Endothelial cell of umbilical vein (primary cell): ENCODE data around the gene TSPAN5. TPM values are rescaled to one million over a fixed set of nuclear protein-coding genes. Genes with fewer than 3 reads are reported as not detected.

Source experiments
- BruUV-seq: library from RNA; stranded (reverse); fragments of 400-500 nt; replicated peaks from 2 replicates; lab custom pipeline; 2021; lab: Mats Ljungman, UMichigan
- CTCF ChIA-PET: fragments of 300-600, 350-600 bp; sonication (Branson Sonifier 250); formaldehyde crosslinking; loops from one replicate; lab custom pipeline; 2021; ENCODE audit warnings: antibody characterized with exemption, inconsistent platforms; lab: Charles Lee
- POLR2A ChIA-PET: fragments of 300-600, 350-600 bp; sonication (Branson Sonifier 250); formaldehyde crosslinking; loops from one replicate; lab custom pipeline; 2021; ENCODE audit warnings: antibody characterized with exemption, inconsistent platforms; lab: Charles Lee
- DNase-seq: peaks from one replicate; pipeline ENCODE4 v3.0.0-alpha.2; 2011; ENCODE audit warnings: low read depth, low spot score
- FAIRE-seq: peaks from 2 replicates; lab custom pipeline; 2011; peaks lifted over from hg19 to GRCh38; lab: Jason Lieb, UNC
- H2AFZ ChIP-seq: 2 replicates; pipeline ENCODE4 v1.6.0; 2012; ENCODE audit warnings: low read depth, low read length, control low read depth, inconsistent platforms
- H3K27ac ChIP-seq: 2 replicates; pipeline ENCODE4 v1.5.1; 2011; ENCODE audit warnings: low read depth, mild to moderate bottlenecking, control low read depth, low read length, moderate library complexity; ENCODE audit not compliant: insufficient read depth
- H3K27me3 ChIP-seq, 2 experiments: 2 replicates each; pipeline versions ENCODE4 v1.6.0 to v1.6.1; 2011; ENCODE audit warnings: low read length in 2 of 2, mixed read lengths in 1 of 2; ENCODE audit not compliant: control insufficient read depth in 2 of 2, insufficient read depth in 2 of 2
- H3K36me3 ChIP-seq, 2 experiments: 2 replicates in 1 of 2; 3 replicates in 1 of 2; pipeline ENCODE4 v1.5.1; 2011; ENCODE audit warnings: low read length in 2 of 2, mild to moderate bottlenecking in 1 of 2, moderate library complexity in 1 of 2; ENCODE audit not compliant: control insufficient read depth in 2 of 2, insufficient read depth in 2 of 2; ENCODE audit errors: extremely low read depth in 1 of 2
- H3K4me1 ChIP-seq: 3 replicates; pipeline ENCODE4 v1.5.1; 2011; ENCODE audit warnings: mild to moderate bottlenecking, low read length; ENCODE audit not compliant: control insufficient read depth, insufficient read depth; ENCODE audit errors: extremely low read depth
- H3K4me2 ChIP-seq: 2 replicates; pipeline ENCODE4 v1.6.1; 2011; ENCODE audit warnings: low read length, control low read depth, mixed read lengths; ENCODE audit not compliant: insufficient read depth
- H3K4me3 ChIP-seq, 3 experiments: fragments of 200-600 bp in 1 of 3; sonication (generic), shearing (Covaris generic) in 1 of 3; replicated peaks in 1 of 3; 2 replicates each; pipeline ENCODE4 v1.5.1; 2011 to 2016; ENCODE audit warnings: control low read depth in 3 of 3, low read length in 3 of 3, mild to moderate bottlenecking in 2 of 3, inconsistent platforms in 1 of 3, low read depth in 1 of 3, moderate library complexity in 1 of 3; ENCODE audit not compliant: insufficient read depth in 1 of 3
- H3K79me2 ChIP-seq: 2 replicates; pipeline ENCODE4 v1.6.0; 2012; ENCODE audit warnings: low read length, inconsistent platforms; ENCODE audit not compliant: control insufficient read depth, insufficient read depth
- H3K9ac ChIP-seq: replicated peaks from 2 replicates; pipeline ENCODE3; 2011; ENCODE audit warnings: low read length, control low read depth; ENCODE audit not compliant: insufficient read depth; ENCODE audit errors: extremely low read depth
- H3K9me1 ChIP-seq: replicated peaks from 3 replicates; pipeline ENCODE4 v1.6.0; 2011; ENCODE audit warnings: mild to moderate bottlenecking, low read length; ENCODE audit not compliant: control insufficient read depth, insufficient read depth; ENCODE audit errors: extremely low read depth
- H3K9me3 ChIP-seq: replicated peaks from 2 replicates; pipeline ENCODE4 v1.5.1; 2012; ENCODE audit warnings: low read length, inconsistent platforms; ENCODE audit not compliant: control insufficient read depth, insufficient read depth
- H4K20me1 ChIP-seq: replicated peaks from 2 replicates; pipeline ENCODE3; 2011; ENCODE audit warnings: mild to moderate bottlenecking, low read length; ENCODE audit not compliant: control insufficient read depth, insufficient read depth; ENCODE audit errors: extremely low read depth
- EZH2 ChIP-seq: IDR thresholded peaks from 2 replicates; pipeline ENCODE4 v1.6.1; 2012; ENCODE audit warnings: borderline replicate concordance, low read depth, mild to moderate bottlenecking, moderate library complexity, low read length, inconsistent platforms; ENCODE audit not compliant: severe bottlenecking
- FOS ChIP-seq: IDR thresholded peaks from 2 replicates; pipeline ENCODE4 v1.6.1; 2011; ENCODE audit warnings: mild to moderate bottlenecking, low read length, moderate library complexity, borderline replicate concordance; ENCODE audit not compliant: insufficient read depth
- GATA2 ChIP-seq: IDR thresholded peaks from 2 replicates; pipeline ENCODE4 v1.7.0; 2011; ENCODE audit warnings: low read depth, mild to moderate bottlenecking, moderate library complexity, mixed read lengths, low read length; ENCODE audit not compliant: insufficient read length, insufficient read depth
- JUN ChIP-seq: IDR thresholded peaks from 2 replicates; pipeline ENCODE4 v1.6.1; 2011; ENCODE audit warnings: borderline replicate concordance, low read depth; ENCODE audit not compliant: insufficient read length, insufficient read depth
- MAX ChIP-seq: IDR thresholded peaks from 2 replicates; pipeline ENCODE4 v1.6.1; 2011; ENCODE audit not compliant: insufficient read depth, insufficient read length
- MYC ChIP-seq: IDR thresholded peaks from one replicate; pipeline ENCODE4 v1.6.1; 2011; ENCODE audit warnings: mild to moderate bottlenecking, low read depth, low read length
- POLR2A ChIP-seq: IDR thresholded peaks from 2 replicates; pipeline ENCODE4 v1.6.1; 2012; ENCODE audit warnings: low read depth, mild to moderate bottlenecking, control low read depth, low read length
- POLR2AphosphoS5 ChIP-seq: IDR thresholded peaks from 2 replicates; pipeline ENCODE4 v1.6.1; 2012; ENCODE audit warnings: low read depth, mild to moderate bottlenecking, control low read depth, low read length, moderate library complexity; ENCODE audit not compliant: insufficient read depth
- dilution Hi-C: fragments of 300-500 bp; cut with MboI; formaldehyde crosslinking; loops from one replicate; pipeline ENCODE4 v1.15.0; 2019; ENCODE audit warnings: low sequenced_read_pairs; ENCODE audit not compliant: extremely low pct_ligation_motif_present
- intact Hi-C: fragments of 100-400 bp; cut with micrococcal nuclease; formaldehyde crosslinking; loops from one replicate; pipeline ENCODE4 v1.10.0; 2022
- polyA plus RNA-seq, 4 experiments: library from polyadenylated mRNA; depleted of rRNA in 3 of 4; stranded (reverse) in 3 of 4; unstranded in 1 of 4; fragments of >200 nt; gene quantifications; 2 replicates each; pipeline versions ENCODE4 v1.2.1 to v1.2.3, GENCODE V29; 2011 to 2012; ENCODE audit warnings: missing spikeins in 1 of 4
- total RNA-seq: library from RNA; stranded (reverse); gene quantifications from 2 replicates; pipeline ENCODE4 v1.2.3, GENCODE V29; 2021
- TF ChIP-seq, protein P1 (sequence below), 2 donors: IDR thresholded peaks; 1 replicate in 1 of 2; 2 replicates in 1 of 2; pipeline ENCODE4 v1.5.1; 2011; ENCODE audit warnings: low read length in 2 of 2, mild to moderate bottlenecking in 2 of 2, moderate library complexity in 2 of 2, control low read depth in 1 of 2, inconsistent platforms in 1 of 2, low read depth in 1 of 2; ENCODE audit not compliant: insufficient read depth in 1 of 2; ENCODE audit errors: extremely low read depth in 1 of 2

The TSPAN5 gene
- total and polyA plus RNA-seq, 2 donors (not counting 3 experiments of a cell fraction or from before 2014, with no cell fraction given) = 45.1 to 50.2 TPM

- Histone ChIP-seq H3K4me1 (no peaks in the 10 kb centered on the region), H2AFZ (no peak overlapping the region), H3K9me1 (no peaks in the 10 kb centered on the region), H3K79me2 (peaks cover 6% of the 10 kb centered on the region), H3K27ac (no peak overlapping the region), H3K4me3 (no peak overlapping the region), H3K27me3 (no peaks in the 10 kb centered on the region), H3K9ac (no peak overlapping the region), H3K36me3 (peaks cover 0 to 10% of the 10 kb centered on the region in 2 experiments), H3K4me2 (no peak overlapping the region), H3K9me3 (no peaks in the 10 kb centered on the region), H4K20me1 (no peaks in the 10 kb centered on the region)
- ChIA-PET CTCF (interaction anchor here (2.1 kb wide), 1 partner anchor 28 kb away, joined by 8 read pairs; no protein-coding TSS in a partner anchor), POLR2A (no interaction called here)
- dilution Hi-C loops (no loop called here), intact Hi-C loops (no loop called here)
- no peak for TF ChIP-seq MYC
- TF ChIP-seq EZH2 = no peak
- no peak for TF ChIP-seq FOS
- no peak for TF ChIP-seq GATA2
- no peak for TF ChIP-seq JUN
- TF ChIP-seq, protein P1, sequence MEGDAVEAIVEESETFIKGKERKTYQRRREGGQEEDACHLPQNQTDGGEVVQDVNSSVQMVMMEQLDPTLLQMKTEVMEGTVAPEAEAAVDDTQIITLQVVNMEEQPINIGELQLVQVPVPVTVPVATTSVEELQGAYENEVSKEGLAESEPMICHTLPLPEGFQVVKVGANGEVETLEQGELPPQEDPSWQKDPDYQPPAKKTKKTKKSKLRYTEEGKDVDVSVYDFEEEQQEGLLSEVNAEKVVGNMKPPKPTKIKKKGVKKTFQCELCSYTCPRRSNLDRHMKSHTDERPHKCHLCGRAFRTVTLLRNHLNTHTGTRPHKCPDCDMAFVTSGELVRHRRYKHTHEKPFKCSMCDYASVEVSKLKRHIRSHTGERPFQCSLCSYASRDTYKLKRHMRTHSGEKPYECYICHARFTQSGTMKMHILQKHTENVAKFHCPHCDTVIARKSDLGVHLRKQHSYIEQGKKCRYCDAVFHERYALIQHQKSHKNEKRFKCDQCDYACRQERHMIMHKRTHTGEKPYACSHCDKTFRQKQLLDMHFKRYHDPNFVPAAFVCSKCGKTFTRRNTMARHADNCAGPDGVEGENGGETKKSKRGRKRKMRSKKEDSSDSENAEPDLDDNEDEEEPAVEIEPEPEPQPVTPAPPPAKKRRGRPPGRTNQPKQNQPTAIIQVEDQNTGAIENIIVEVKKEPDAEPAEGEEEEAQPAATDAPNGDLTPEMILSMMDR (IDR thresholded peaks at IDR 0.05; ENCODE audit: extremely low read depth in 1 of 2, insufficient read depth in 1 of 2, low read depth in 1 of 2, low read length in 2 of 2) = no peak
- TF ChIP-seq POLR2A = no peak
- no peak for TF ChIP-seq POLR2AphosphoS5
- TF ChIP-seq MAX = no peak
- DNase-seq (no peak), FAIRE-seq (no peak)
- BruUV-seq = no TSS peak
Observed at GRCh38 chr4:98496152-98496845, 162.1 kb downstream of the TSPAN5 start.
